Measurements from ENCODE around the gene GABRR3. TPM values are rescaled to one million over a fixed set of nuclear protein-coding genes. Genes with fewer than 3 reads are reported as not detected.

Gene GABRR3
- polyA plus RNA-seq, 1 donor (not counting 4 experiments of a cell fraction or from before 2014, with no cell fraction given), result not detected

- Histone ChIP-seq H3K9ac (ENCODE audit: control insufficient read depth, extremely low read depth, insufficient read depth, low read length) (no peak overlapping the region), H3K9me3 (ENCODE audit: control insufficient read depth, low read depth, low read length) (no peaks in the 10 kb centered on the region), H3K4me1 (ENCODE audit: control insufficient read depth, extremely low read depth, insufficient read depth, low read length) (no peaks in the 10 kb centered on the region), H4K20me1 (ENCODE audit: control insufficient read depth, extremely low read depth, insufficient read depth, low read length) (no peaks in the 10 kb centered on the region), H2AFZ (ENCODE audit: control insufficient read depth, low read length) (no peak overlapping the region), H3K79me2 (ENCODE audit: control insufficient read depth, insufficient read depth, low read length) (no peaks in the 10 kb centered on the region), H3K36me3 (ENCODE audit: control insufficient read depth in 2 of 2, extremely low read depth in 1 of 2, insufficient read depth in 2 of 2, low read length in 2 of 2) (no peaks in the 10 kb centered on the region), H3K4me2 (ENCODE audit: control insufficient read depth, extremely low read depth, insufficient read depth, low read depth, low read length) (no peak overlapping the region), H3K27me3 (ENCODE audit: control insufficient read depth, extremely low read depth, insufficient read depth, low read length) (no peaks in the 10 kb centered on the region), H3K27ac (ENCODE audit: control insufficient read depth, insufficient read depth, low read length) (no peak overlapping the region), H3K4me3 (ENCODE audit: control insufficient read depth in 2 of 3, extremely low read depth in 1 of 3, insufficient read depth in 2 of 3, low read depth in 1 of 3, low read length in 3 of 3) (no peak overlapping the region), H3K9me1 (ENCODE audit: control insufficient read depth, extremely low read depth, insufficient read depth, low read length) (no peaks in the 10 kb centered on the region)
- FAIRE-seq, result no peak
- TF ChIP-seq EZH2 (IDR thresholded peaks at IDR 0.05; ENCODE audit: low read length) (no peak), CTCF (optimal IDR thresholded peaks at IDR 0.05 in 1 of 3, IDR thresholded peaks at IDR 0.05 in 1 of 3, conservative IDR thresholded peaks at IDR 0.05 in 1 of 3; ENCODE audit: extremely low read depth in 1 of 3, insufficient read depth in 2 of 3, low read length in 3 of 3) (no peak)
- no peak for DNase-seq (ENCODE audit: low read depth, low spot score)
- dilution Hi-C loops (cut with MboI; ENCODE audit: extremely low pct_ligation_motif_present, low sequenced_read_pairs), result no loop called here
These were observed 38.1 kb downstream of the GABRR3 start for GRCh38 chr3:97996988-97997387.

GRCh38 chr3:97994328-97994945 is 40.7 kb downstream of the GABRR3 start:
- no peak for TF ChIP-seq CTCF (optimal IDR thresholded peaks at IDR 0.05 in 1 of 3, IDR thresholded peaks at IDR 0.05 in 1 of 3, conservative IDR thresholded peaks at IDR 0.05 in 1 of 3; ENCODE audit: extremely low read depth in 1 of 3, insufficient read depth in 2 of 3, low read length in 3 of 3)
- no peak for TF ChIP-seq EZH2 (IDR thresholded peaks at IDR 0.05; ENCODE audit: low read length)
- H3K9ac ChIP-seq (ENCODE audit: control insufficient read depth, extremely low read depth, insufficient read depth, low read length), result no peak overlapping the region
- no peak overlapping the region for H3K4me2 ChIP-seq (ENCODE audit: control insufficient read depth, extremely low read depth, insufficient read depth, low read depth, low read length)
- no peaks in the 10 kb centered on the region for H3K9me1 ChIP-seq (ENCODE audit: control insufficient read depth, extremely low read depth, insufficient read depth, low read length)
- H3K79me2 ChIP-seq (ENCODE audit: control insufficient read depth, insufficient read depth, low read length), result no peaks in the 10 kb centered on the region
- H3K36me3 ChIP-seq (ENCODE audit: control insufficient read depth in 2 of 2, extremely low read depth in 1 of 2, insufficient read depth in 2 of 2, low read length in 2 of 2), result no peaks in the 10 kb centered on the region
- dilution Hi-C loops (cut with MboI; ENCODE audit: extremely low pct_ligation_motif_present, low sequenced_read_pairs), result no loop called here
- no peaks in the 10 kb centered on the region for H3K9me3 ChIP-seq (ENCODE audit: control insufficient read depth, low read depth, low read length)
- FAIRE-seq, result no peak
- no peak for DNase-seq (ENCODE audit: low read depth, low spot score)
- H2AFZ ChIP-seq (ENCODE audit: control insufficient read depth, low read length), result no peak overlapping the region
- H3K4me3 ChIP-seq (ENCODE audit: control insufficient read depth in 2 of 3, extremely low read depth in 1 of 3, insufficient read depth in 2 of 3, low read depth in 1 of 3, low read length in 3 of 3), result no peak overlapping the region
- H4K20me1 ChIP-seq (ENCODE audit: control insufficient read depth, extremely low read depth, insufficient read depth, low read length), result no peaks in the 10 kb centered on the region
- H3K27ac ChIP-seq (ENCODE audit: control insufficient read depth, insufficient read depth, low read length), result no peak overlapping the region
- H3K4me1 ChIP-seq (ENCODE audit: control insufficient read depth, extremely low read depth, insufficient read depth, low read length), result no peaks in the 10 kb centered on the region
- no peaks in the 10 kb centered on the region for H3K27me3 ChIP-seq (ENCODE audit: control insufficient read depth, extremely low read depth, insufficient read depth, low read length)
